ENCODE measurements around the gene RAI14. TPM values are rescaled to one million over a fixed set of nuclear protein-coding genes. Genes with fewer than 3 reads are reported as not detected.

Gene RAI14
- total RNA-seq, 1 donor from 2014 or later, result 307 TPM

- Mint-ChIP-seq H3K27me3 (ENCODE audit: low read depth, unreplicated experiment) (no peaks in the 10 kb centered on the region), H3K36me3 (ENCODE audit: low read depth, unreplicated experiment) (peaks cover 12% of the 10 kb centered on the region), H3K4me3 (ENCODE audit: unreplicated experiment) (peak overlapping the region; percentile 69), H3K4me1 (ENCODE audit: low read depth, unreplicated experiment) (peaks cover 73% of the 10 kb centered on the region), H3K27ac (ENCODE audit: unreplicated experiment) (peak overlapping the region; percentile 93), H3K9me3 (ENCODE audit: unreplicated experiment) (no peaks in the 10 kb centered on the region)
- Histone ChIP-seq H4K20me1 (ENCODE audit: insufficient read depth, low read length) (peaks cover 22% of the 10 kb centered on the region), H3K4me2 (ENCODE audit: low read length) (peak overlapping the region; percentile 80), H3K4me3 (ENCODE audit: insufficient read depth, low read depth, low read length) (no peak overlapping the region), H3K36me3 (ENCODE audit: insufficient read depth, low read length) (peaks cover 18% of the 10 kb centered on the region), H3K27ac (ENCODE audit: low read depth, low read length) (peak overlapping the region; percentile 99), H2AFZ (ENCODE audit: low read depth, low read length) (no peak overlapping the region), H3K9ac (ENCODE audit: low read length) (peak overlapping the region; percentile 75), H3K79me2 (ENCODE audit: insufficient read depth, low read length) (peaks cover 94% of the 10 kb centered on the region), H3K27me3 (ENCODE audit: insufficient read depth, low read length) (no peaks in the 10 kb centered on the region), H3K4me1 (ENCODE audit: insufficient read depth, low read length) (peaks cover 58% of the 10 kb centered on the region), H3K9me3 (ENCODE audit: insufficient read depth, low read depth, low read length) (no peaks in the 10 kb centered on the region)
- TF ChIP-seq, protein P1, sequence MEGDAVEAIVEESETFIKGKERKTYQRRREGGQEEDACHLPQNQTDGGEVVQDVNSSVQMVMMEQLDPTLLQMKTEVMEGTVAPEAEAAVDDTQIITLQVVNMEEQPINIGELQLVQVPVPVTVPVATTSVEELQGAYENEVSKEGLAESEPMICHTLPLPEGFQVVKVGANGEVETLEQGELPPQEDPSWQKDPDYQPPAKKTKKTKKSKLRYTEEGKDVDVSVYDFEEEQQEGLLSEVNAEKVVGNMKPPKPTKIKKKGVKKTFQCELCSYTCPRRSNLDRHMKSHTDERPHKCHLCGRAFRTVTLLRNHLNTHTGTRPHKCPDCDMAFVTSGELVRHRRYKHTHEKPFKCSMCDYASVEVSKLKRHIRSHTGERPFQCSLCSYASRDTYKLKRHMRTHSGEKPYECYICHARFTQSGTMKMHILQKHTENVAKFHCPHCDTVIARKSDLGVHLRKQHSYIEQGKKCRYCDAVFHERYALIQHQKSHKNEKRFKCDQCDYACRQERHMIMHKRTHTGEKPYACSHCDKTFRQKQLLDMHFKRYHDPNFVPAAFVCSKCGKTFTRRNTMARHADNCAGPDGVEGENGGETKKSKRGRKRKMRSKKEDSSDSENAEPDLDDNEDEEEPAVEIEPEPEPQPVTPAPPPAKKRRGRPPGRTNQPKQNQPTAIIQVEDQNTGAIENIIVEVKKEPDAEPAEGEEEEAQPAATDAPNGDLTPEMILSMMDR (IDR thresholded peaks at IDR 0.05; ENCODE audit: insufficient read depth, low read depth, low read length), result peak; percentile 15
- TF ChIP-seq EZH2 (IDR thresholded peaks at IDR 0.05; ENCODE audit: insufficient read depth, low read length), result no peak
- no peak for FAIRE-seq
- peak; percentile 81 for DNase-seq (ENCODE audit: low read depth)
Observed at GRCh38 chr5:34684281-34684979, 28.3 kb downstream of the RAI14 start.

GRCh38 chr5:34684980-34685352 lies 28.8 kb downstream of the RAI14 start:
- Mint-ChIP-seq H3K9me3 (ENCODE audit: unreplicated experiment) (no peaks in the 10 kb centered on the region), H3K27ac (ENCODE audit: unreplicated experiment) (peak overlapping the region; percentile 93), H3K4me3 (ENCODE audit: unreplicated experiment) (peak overlapping the region; percentile 69), H3K4me1 (ENCODE audit: low read depth, unreplicated experiment) (peaks cover 67% of the 10 kb centered on the region), H3K36me3 (ENCODE audit: low read depth, unreplicated experiment) (peaks cover 7% of the 10 kb centered on the region), H3K27me3 (ENCODE audit: low read depth, unreplicated experiment) (no peaks in the 10 kb centered on the region)
- FAIRE-seq, result no peak
- no peak overlapping the region for H3K4me3 ChIP-seq (ENCODE audit: insufficient read depth, low read depth, low read length)
- H3K79me2 ChIP-seq (ENCODE audit: insufficient read depth, low read length), result peaks cover 94% of the 10 kb centered on the region
- H3K4me2 ChIP-seq (ENCODE audit: low read length), result peak overlapping the region; percentile 80
- peaks cover 21% of the 10 kb centered on the region for H3K36me3 ChIP-seq (ENCODE audit: insufficient read depth, low read length)
- no peaks in the 10 kb centered on the region for H3K27me3 ChIP-seq (ENCODE audit: insufficient read depth, low read length)
- H3K4me1 ChIP-seq (ENCODE audit: insufficient read depth, low read length), result peaks cover 58% of the 10 kb centered on the region
- DNase-seq (ENCODE audit: low read depth), result no peak
- peaks cover 17% of the 10 kb centered on the region for H4K20me1 ChIP-seq (ENCODE audit: insufficient read depth, low read length)
- peak overlapping the region; percentile 99 for H3K27ac ChIP-seq (ENCODE audit: low read depth, low read length)
- no peaks in the 10 kb centered on the region for H3K9me3 ChIP-seq (ENCODE audit: insufficient read depth, low read depth, low read length)
- peak overlapping the region; percentile 75 for H3K9ac ChIP-seq (ENCODE audit: low read length)
- no peak overlapping the region for H2AFZ ChIP-seq (ENCODE audit: low read depth, low read length)
- no peak for TF ChIP-seq EZH2 (IDR thresholded peaks at IDR 0.05; ENCODE audit: insufficient read depth, low read length)
- TF ChIP-seq, protein P1 (IDR thresholded peaks at IDR 0.05; ENCODE audit: insufficient read depth, low read depth, low read length), result no peak

All from astrocyte (in vitro differentiated cells and primary cell).